ENCODE results near the gene NT5DC1. TPM values are rescaled to one million over a fixed set of nuclear protein-coding genes. Genes with fewer than 3 reads are reported as not detected.

NT5DC1 gene
- 3.4 and 5.6 TPM in 2 replicates for total RNA-seq

- DNase-seq (ENCODE audit: low read depth) (peak; percentile 65), FAIRE-seq (no peak)
- no peaks in the 10 kb centered on the region for H3K27me3 ChIP-seq (ENCODE audit: control insufficient read depth, insufficient read depth, low read length)
- no peaks in the 10 kb centered on the region for H3K36me3 ChIP-seq (ENCODE audit: control insufficient read depth, insufficient read depth, low read length)
- H3K4me3 ChIP-seq (ENCODE audit: low read depth, low read length) = peak within 1 kb of the TSS; percentile 88
- TF ChIP-seq CTCF (IDR thresholded peaks at IDR 0.05; ENCODE audit: insufficient read depth, low read length, severe bottlenecking) = peak; percentile 61
Measured at GRCh38 chr6:116100419-116101301, at the start of gene NT5DC1. TSS of gene NT5DC1 (plus strand) at chr6:116100853. CDS start at chr6:116100931, 78 bp downstream.

GRCh38 chr6:116051244-116051643 is 49.4 kb upstream of the NT5DC1 start:
- TF ChIP-seq CTCF (IDR thresholded peaks at IDR 0.05; ENCODE audit: insufficient read depth, low read length, severe bottlenecking) = no peak
- no peaks in the 10 kb centered on the region for H3K36me3 ChIP-seq (ENCODE audit: control insufficient read depth, insufficient read depth, low read length)
- no peak overlapping the region for H3K4me3 ChIP-seq (ENCODE audit: low read depth, low read length)
- FAIRE-seq (no peak), DNase-seq (ENCODE audit: low read depth) (no peak)
- H3K27me3 ChIP-seq (ENCODE audit: control insufficient read depth, insufficient read depth, low read length) = no peaks in the 10 kb centered on the region

- DNase-seq (ENCODE audit: low read depth) (peak; percentile 52), FAIRE-seq (no peak)
- Histone ChIP-seq H3K4me3 (ENCODE audit: low read depth, low read length) (no peak overlapping the region), H3K27me3 (ENCODE audit: control insufficient read depth, insufficient read depth, low read length) (no peaks in the 10 kb centered on the region), H3K36me3 (ENCODE audit: control insufficient read depth, insufficient read depth, low read length) (no peaks in the 10 kb centered on the region)
- no peak for TF ChIP-seq CTCF (IDR thresholded peaks at IDR 0.05; ENCODE audit: insufficient read depth, low read length, severe bottlenecking)
Measured at GRCh38 chr6:116055513-116055912, 45.1 kb upstream of the NT5DC1 start.

GRCh38 chr6:116057766-116058165 is 42.9 kb upstream of the NT5DC1 start:
- no peak for TF ChIP-seq CTCF (IDR thresholded peaks at IDR 0.05; ENCODE audit: insufficient read depth, low read length, severe bottlenecking)
- Histone ChIP-seq H3K36me3 (ENCODE audit: control insufficient read depth, insufficient read depth, low read length) (no peaks in the 10 kb centered on the region), H3K4me3 (ENCODE audit: low read depth, low read length) (no peak overlapping the region), H3K27me3 (ENCODE audit: control insufficient read depth, insufficient read depth, low read length) (no peaks in the 10 kb centered on the region)
- DNase-seq (ENCODE audit: low read depth) = no peak
- FAIRE-seq = no peak

GRCh38 chr6:116059713-116060571 is 40.7 kb upstream of the NT5DC1 start:
- no peak for TF ChIP-seq CTCF (IDR thresholded peaks at IDR 0.05; ENCODE audit: insufficient read depth, low read length, severe bottlenecking)
- Histone ChIP-seq H3K4me3 (ENCODE audit: low read depth, low read length) (peak overlapping the region; percentile 47), H3K27me3 (ENCODE audit: control insufficient read depth, insufficient read depth, low read length) (no peaks in the 10 kb centered on the region), H3K36me3 (ENCODE audit: control insufficient read depth, insufficient read depth, low read length) (no peaks in the 10 kb centered on the region)
- DNase-seq (ENCODE audit: low read depth) = peak; percentile 88
- FAIRE-seq = peak; percentile 73
